ENCODE data around the gene COL9A2. TPM values are rescaled to one million over a fixed set of nuclear protein-coding genes. Genes with fewer than 3 reads are reported as not detected.

COL9A2 gene
- total RNA-seq, 2 donors from 2014 or later = 4.0 to 6.5 TPM

GRCh38 chr1:40281853-40282252 lies 35.2 kb downstream of the COL9A2 start:
- TF ChIP-seq CTCF (IDR thresholded peaks at IDR 0.05) = no peak
- no peak overlapping the region for H3K4me3 ChIP-seq
- H3K36me3 ChIP-seq = no peaks in the 10 kb centered on the region
- H3K27ac ChIP-seq = no peak overlapping the region
- DNase-seq = no peak
- no peaks in the 10 kb centered on the region for H3K27me3 ChIP-seq
- no peaks in the 10 kb centered on the region for H3K9me3 ChIP-seq
- H3K4me1 ChIP-seq = peaks cover 5% of the 10 kb centered on the region
- H3K9ac ChIP-seq (ENCODE audit: low read depth in 2 of 2, low read length in 2 of 2) = no peak overlapping the region
- intact Hi-C loops (cut with DNase I) = no loop called here

- Histone ChIP-seq H3K36me3 (no peaks in the 10 kb centered on the region), H3K9ac (ENCODE audit: low read depth in 2 of 2, low read length in 2 of 2) (no peak overlapping the region), H3K4me1 (no peaks in the 10 kb centered on the region), H3K9me3 (no peaks in the 10 kb centered on the region), H3K27ac (no peak overlapping the region), H3K27me3 (no peaks in the 10 kb centered on the region), H3K4me3 (no peak overlapping the region)
- no peak for TF ChIP-seq CTCF (IDR thresholded peaks at IDR 0.05)
- intact Hi-C loops (cut with DNase I) = no loop called here
- DNase-seq = no peak
Measured at GRCh38 chr1:40276122-40276521, 41.0 kb downstream of the COL9A2 start.

GRCh38 chr1:40274331-40274730 lies 42.8 kb downstream of the COL9A2 start:
- no peaks in the 10 kb centered on the region for H3K4me1 ChIP-seq
- H3K27me3 ChIP-seq = no peaks in the 10 kb centered on the region
- no peak for TF ChIP-seq CTCF (IDR thresholded peaks at IDR 0.05)
- no peak overlapping the region for H3K27ac ChIP-seq
- H3K9ac ChIP-seq (ENCODE audit: low read depth in 2 of 2, low read length in 2 of 2) = no peak overlapping the region
- peaks cover 5% of the 10 kb centered on the region for H3K36me3 ChIP-seq
- H3K9me3 ChIP-seq = no peaks in the 10 kb centered on the region
- intact Hi-C loops (cut with DNase I) = no loop called here
- H3K4me3 ChIP-seq = no peak overlapping the region
- no peak for DNase-seq

GRCh38 chr1:40273547-40274166 lies 43.4 kb downstream of the COL9A2 start:
- Histone ChIP-seq H3K27me3 (no peaks in the 10 kb centered on the region), H3K9ac (ENCODE audit: low read depth in 2 of 2, low read length in 2 of 2) (no peak overlapping the region), H3K27ac (no peak overlapping the region), H3K9me3 (no peaks in the 10 kb centered on the region), H3K36me3 (peaks cover 6% of the 10 kb centered on the region), H3K4me3 (no peak overlapping the region), H3K4me1 (no peaks in the 10 kb centered on the region)
- intact Hi-C loops (cut with DNase I) = no loop called here
- DNase-seq = no peak
- TF ChIP-seq CTCF (IDR thresholded peaks at IDR 0.05) = no peak

- H3K36me3 ChIP-seq = peaks cover 12% of the 10 kb centered on the region
- H3K9ac ChIP-seq (ENCODE audit: low read depth in 2 of 2, low read length in 2 of 2) = no peak overlapping the region
- intact Hi-C loops (cut with DNase I) = no loop called here
Measured at GRCh38 chr1:40272653-40273213, 44.4 kb downstream of the COL9A2 start.

More at GRCh38 chr1:40272653-40273213, 44.4 kb downstream of the COL9A2 start:
- H3K27me3 ChIP-seq = no peaks in the 10 kb centered on the region
- DNase-seq = no peak
- H3K27ac ChIP-seq = no peak overlapping the region
- no peaks in the 10 kb centered on the region for H3K9me3 ChIP-seq
- no peaks in the 10 kb centered on the region for H3K4me1 ChIP-seq
- no peak for TF ChIP-seq CTCF (IDR thresholded peaks at IDR 0.05)
- H3K4me3 ChIP-seq = no peak overlapping the region
